Stimulated activated CD4-positive, alpha-beta T cell treated with anti-CD3 and anti-CD28 coated beads, Interleukin-15, amount 100 ng/mL, for 48 hours (primary cell): Measurements from ENCODE around the gene EHD2.
A peak's percentile ranks its signal among the peaks of the same experiment; 100 is the strongest.
"Not testable (repeated sequence)": the region's sequence is repeated elsewhere in the genome, so short reads cannot be mapped to it uniquely, and the experiment has no call there.

ENCODE experiments used
- DNase-seq, 2 donors: peaks; one replicate each; pipeline ENCODE4 v3.0.0-alpha.2; 2020; ENCODE audit warnings: low read depth in 2 of 2

The EHD2 gene

GRCh38 chr19:47749326-47749725 is 36.1 kb downstream of the EHD2 start:
- no peak for DNase-seq

DNA sequence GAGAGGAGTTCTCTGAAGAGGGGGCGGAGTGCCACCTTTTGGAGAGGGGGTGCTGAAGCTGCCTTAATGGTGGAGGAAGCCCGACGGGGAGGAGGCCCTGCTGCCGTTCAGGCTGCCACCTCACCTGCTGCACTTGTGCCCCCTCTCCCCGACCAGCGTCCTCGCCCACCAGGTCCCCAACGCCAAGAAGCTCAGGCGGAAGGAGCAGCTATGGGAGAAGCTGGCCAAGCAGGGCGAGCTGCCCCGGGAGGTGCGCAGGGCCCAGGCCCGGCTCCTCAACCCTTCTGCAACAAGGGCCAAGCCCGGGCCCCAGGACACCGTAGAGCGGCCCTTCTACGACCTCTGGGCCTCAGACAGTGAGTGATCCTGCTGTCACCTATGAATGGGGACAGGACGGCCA is 37.5 kb downstream of the EHD2 start:
- DNase-seq = no peak

DNA sequence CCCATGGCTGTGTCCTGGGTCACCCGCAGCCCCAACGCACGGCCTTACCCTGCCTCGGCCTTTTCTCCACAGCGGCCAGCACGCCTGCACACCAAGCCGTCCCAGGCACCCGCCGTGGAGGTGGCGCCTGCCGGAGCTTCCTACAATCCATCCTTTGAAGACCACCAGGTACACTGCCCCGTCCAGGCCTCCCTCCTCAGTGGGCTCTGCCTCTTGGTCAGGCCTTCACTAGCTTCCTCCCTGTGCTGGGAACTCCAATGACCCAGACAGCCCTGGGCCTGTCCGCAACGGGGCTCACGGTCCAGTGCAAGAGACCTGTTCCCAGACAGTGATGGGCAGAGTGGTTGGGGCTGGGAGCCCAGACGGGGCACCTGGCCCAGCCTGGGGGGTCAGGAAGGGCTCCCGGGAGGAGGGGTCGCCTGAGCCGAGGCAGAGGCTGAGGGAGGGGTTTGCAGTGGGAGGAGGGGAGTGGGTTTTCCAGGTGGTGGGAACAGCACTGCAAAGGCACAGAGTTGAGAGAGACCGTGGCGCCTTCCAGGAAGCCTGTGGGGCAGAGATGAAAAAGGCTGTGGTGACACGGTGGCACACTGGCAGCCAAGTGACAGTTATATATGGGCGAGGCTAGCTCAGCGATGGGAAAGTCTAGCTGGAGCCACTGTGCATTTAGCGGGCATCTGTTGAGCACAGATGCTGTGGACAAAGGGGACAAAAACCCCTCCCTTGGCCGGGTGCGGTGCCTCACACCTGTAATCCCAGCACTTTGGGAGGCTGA is 39.4 kb downstream of the EHD2 start:
- no peak for DNase-seq

GRCh38 chr19:47754206-47755064 is 41.2 kb downstream of the EHD2 start:
- no peak for DNase-seq

DNA sequence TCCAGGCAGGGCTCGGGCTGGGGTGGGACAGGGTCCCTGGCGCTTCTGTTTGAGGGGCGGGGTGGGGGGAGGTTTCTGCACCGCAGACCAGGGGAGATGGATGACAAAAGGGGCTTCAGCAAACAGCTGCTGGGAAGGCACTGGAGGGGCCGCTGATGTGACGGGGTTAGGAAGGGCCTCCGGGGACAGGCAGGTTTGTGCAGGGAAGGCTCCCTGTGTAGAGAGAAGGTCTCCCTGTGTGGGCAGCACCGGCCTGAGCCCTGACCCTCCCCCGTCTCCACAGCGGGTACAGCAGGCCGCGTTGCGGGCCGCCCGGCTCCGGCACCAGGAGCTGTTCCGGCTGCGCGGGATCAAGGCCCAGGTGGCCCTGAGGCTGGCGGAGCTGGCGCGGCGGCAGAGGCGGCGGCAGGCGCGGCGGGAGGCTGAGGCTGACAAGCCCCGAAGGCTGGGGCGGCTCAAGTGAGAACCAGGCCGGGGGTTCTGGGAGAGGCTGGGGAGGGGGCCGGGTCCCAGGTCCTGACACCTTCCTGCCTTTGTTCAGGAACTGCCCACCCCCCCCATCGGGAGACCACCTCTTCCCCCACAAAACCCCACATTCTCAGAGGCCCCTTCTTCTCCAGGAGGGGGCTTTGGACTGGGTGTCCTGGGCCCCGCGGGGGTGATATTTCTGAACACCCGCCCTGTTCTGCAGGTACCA is 42.0 kb downstream of the EHD2 start:
- no peak for DNase-seq

- DNase-seq = no peak
Observed at GRCh38 chr19:47755762-47756626, 42.8 kb downstream of the EHD2 start.

DNA sequence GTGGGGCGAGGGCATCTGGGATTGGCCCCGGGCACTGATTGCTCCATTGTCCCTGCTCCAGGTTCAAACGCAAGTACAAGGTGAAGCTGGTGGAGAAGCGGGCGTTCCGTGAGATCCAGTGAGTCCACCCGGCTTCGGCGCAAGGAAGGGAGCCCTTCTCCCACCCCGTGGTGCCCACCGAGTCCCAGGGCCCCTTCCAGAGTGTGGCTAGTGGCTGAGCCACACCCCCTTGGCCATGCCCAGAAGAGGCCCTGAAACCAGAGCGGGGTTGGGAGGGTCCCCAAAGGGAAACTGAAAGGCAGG is 43.4 kb downstream of the EHD2 start:
- DNase-seq = no peak

- DNase-seq = no peak
Observed at GRCh38 chr19:47756953-47757608, 43.9 kb downstream of the EHD2 start.

GRCh38 chr19:47757617-47758442 is 44.6 kb downstream of the EHD2 start:
- no peak for DNase-seq

GRCh38 chr19:47758443-47758804 is 45.2 kb downstream of the EHD2 start:
- no peak for DNase-seq

DNA sequence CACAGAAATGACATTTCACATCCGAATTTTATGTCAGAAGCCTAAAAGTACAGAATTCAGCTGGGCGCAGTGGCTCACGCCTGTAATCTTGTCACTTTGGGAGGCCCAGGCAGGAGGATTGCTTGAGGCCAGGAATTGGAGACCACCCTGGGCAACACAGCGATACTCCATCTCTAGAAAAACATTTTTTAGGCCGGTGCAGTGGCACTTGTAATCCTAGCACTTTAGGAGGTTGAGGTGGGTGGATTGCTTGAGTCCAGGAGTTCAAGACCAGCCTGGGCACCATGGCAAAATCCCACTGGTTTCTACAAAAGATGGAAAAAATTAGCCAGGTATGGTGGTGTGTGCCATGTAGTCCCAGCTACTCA is 47.4 kb downstream of the EHD2 start:
- no peak for DNase-seq

DNA sequence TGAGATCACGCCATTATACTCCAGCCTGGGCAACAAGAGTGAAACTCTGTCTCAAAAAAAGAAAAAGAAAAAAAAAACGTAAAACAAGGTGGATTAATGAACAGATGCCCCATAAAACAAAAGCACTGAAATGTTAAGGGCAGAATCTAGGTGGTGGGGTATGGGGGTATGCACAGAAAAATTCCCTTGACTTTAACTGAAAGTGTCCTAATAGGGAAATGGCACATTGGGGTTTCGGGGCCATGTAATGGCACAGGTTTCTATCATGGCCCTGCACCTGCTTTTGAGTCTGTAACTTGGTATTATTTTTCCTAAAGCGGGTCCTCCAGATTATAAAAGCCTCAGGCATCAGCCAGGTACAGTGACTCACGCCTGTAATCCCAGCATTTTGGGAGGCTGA is 48.3 kb downstream of the EHD2 start:
- no peak for DNase-seq

GRCh38 chr19:47762151-47762550 is 48.9 kb downstream of the EHD2 start:
- DNase-seq = no peak

DNA sequence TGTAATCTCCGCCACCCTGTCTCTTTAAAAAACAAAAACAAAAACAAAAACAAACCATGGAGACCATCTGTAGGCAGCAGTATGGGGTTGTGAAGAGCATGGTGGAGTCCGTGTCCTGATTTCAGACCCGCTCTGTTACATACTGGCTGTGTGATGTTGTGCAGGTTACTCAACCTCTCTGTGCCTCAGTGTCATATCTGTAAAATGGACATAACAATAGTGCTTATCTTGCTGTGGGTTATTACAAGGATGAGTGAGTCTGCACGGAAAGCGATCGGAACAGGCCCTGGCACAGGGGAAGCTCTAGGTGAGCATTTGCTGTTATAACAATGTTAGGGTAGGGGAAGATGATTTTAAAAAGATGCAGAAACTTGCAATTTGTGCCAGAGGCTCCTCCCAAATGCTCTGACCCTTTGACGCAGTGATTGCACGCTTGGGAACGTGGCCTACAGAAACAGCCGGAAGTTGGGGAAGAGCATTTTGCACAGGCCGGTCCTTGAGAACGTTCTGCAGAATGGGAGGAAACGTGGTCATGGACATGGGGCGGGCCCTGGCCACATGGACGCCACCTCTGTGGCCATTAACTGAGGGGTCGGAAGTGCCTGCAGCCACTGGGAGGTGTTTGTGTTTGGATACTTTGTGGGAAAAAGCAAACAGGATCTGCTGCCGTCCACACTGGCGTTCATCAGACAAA is 49.5 kb downstream of the EHD2 start:
- no peak for DNase-seq

DNA sequence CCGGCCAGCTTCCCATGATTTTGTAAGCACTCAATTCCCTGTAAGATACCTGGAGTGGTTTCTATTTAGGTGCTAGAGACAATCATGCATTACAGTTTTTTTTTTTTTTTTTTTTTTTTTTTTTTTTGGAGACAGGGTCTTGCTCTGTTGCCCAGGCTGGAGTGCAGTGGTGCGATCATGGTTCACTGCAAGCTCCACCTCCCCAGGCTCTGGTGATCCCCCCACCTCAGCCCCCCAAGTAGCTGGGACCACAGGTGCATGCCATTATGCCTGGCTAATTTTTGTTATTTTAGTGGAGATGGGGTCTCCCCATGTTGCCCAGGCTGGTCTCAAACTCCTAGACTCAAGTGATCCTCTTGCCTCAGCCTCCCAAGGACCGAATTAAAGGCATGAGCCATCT is 51.5 kb downstream of the EHD2 start:
- not testable (repeated sequence) for DNase-seq

- DNase-seq = peak in 1 of 2 donors; percentile 31
Observed at GRCh38 chr19:47765523-47766358, 52.5 kb downstream of the EHD2 start.

DNA sequence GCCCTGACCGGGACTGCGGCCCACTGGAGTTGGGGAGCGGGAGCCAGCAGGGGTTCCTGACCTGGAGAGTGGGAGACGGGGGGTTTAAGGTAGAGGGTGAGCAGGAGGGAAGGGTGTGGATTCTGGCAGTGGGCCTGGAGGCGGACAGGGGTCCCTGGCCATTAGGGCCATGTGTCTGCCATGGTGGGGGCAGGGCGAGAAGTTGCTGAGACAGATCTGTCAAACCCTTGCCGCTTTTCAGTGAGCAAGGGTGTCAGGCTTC is 53.1 kb downstream of the EHD2 start:
- DNase-seq = no peak

GRCh38 chr19:47766670-47767069 is 53.4 kb downstream of the EHD2 start:
- DNase-seq = no peak

- no peak for DNase-seq
Observed at GRCh38 chr19:47767349-47767748, 54.1 kb downstream of the EHD2 start.
